OCI-LY3 (cell line): ENCODE results near the gene VWA2.

Experiments used
- CTCF ChIP-seq: fragments of 200-600, 300-600 bp; sonication (generic); IDR thresholded peaks from 2 replicates; pipeline ENCODE4 v1.5.1; 2014; ENCODE audit warnings: antibody characterized with exemption, low read length, low read depth
- EZH2phosphoT487 ChIP-seq: fragments of 200-600 bp; shearing (Covaris generic); IDR thresholded peaks from 2 replicates; pipeline ENCODE4 v1.6.1; 2018; ENCODE audit warnings: antibody characterized with exemption, mixed run types, low read depth

GRCh38 chr10:114322344-114322743 is 83.3 kb downstream of the VWA2 start:
- TF ChIP-seq CTCF: no peak
- TF ChIP-seq EZH2phosphoT487: no peak
